DND-41 (cell line): ENCODE measurements around the gene POP5.

Experiments used
- EZH2 ChIP-seq: IDR thresholded peaks from 3 replicates; pipeline ENCODE4 v1.6.1; 2012; ENCODE audit warnings: borderline replicate concordance, low read depth, mild to moderate bottlenecking, moderate library complexity, low read length, inconsistent platforms; ENCODE audit not compliant: severe bottlenecking
- TF ChIP-seq, protein P1 (sequence below): IDR thresholded peaks from 2 replicates; pipeline ENCODE4 v1.5.1; 2012; ENCODE audit warnings: borderline replicate concordance, low read length, moderate library complexity, mild to moderate bottlenecking; ENCODE audit not compliant: poor library complexity, severe bottlenecking; ENCODE audit errors: extremely low read depth

GRCh38 chr12:120539303-120539702, 41.9 kb downstream of the POP5 start:
- no peak for TF ChIP-seq EZH2
- TF ChIP-seq, protein P1, sequence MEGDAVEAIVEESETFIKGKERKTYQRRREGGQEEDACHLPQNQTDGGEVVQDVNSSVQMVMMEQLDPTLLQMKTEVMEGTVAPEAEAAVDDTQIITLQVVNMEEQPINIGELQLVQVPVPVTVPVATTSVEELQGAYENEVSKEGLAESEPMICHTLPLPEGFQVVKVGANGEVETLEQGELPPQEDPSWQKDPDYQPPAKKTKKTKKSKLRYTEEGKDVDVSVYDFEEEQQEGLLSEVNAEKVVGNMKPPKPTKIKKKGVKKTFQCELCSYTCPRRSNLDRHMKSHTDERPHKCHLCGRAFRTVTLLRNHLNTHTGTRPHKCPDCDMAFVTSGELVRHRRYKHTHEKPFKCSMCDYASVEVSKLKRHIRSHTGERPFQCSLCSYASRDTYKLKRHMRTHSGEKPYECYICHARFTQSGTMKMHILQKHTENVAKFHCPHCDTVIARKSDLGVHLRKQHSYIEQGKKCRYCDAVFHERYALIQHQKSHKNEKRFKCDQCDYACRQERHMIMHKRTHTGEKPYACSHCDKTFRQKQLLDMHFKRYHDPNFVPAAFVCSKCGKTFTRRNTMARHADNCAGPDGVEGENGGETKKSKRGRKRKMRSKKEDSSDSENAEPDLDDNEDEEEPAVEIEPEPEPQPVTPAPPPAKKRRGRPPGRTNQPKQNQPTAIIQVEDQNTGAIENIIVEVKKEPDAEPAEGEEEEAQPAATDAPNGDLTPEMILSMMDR = no peak
